ENCODE results near the gene ITCH.

The ITCH gene

DNA sequence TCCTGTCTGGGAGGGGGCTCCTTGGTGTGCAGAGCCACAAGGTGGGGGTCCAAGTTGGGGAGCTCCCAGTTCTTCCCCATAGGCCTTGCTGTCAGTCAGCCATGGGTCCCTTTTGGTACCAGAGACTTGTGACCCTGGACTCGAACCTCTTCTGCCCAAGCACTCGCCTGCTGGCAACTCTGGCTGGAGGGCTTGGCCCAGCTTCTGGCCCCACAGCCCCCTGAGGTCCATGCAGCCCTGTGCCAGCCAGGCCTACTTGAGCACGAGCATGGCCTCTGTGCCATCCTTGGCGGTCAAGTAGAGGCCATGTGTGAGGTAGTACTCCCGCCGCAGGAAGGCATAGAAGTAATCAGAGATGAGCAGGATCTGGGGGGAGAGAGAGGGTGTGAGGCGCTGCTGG, 197.5 kb downstream of the ITCH start:
- no peak for DNase-seq

Measured in activated T-cell treated with anti-CD3 and anti-CD28 coated beads, Interleukin-2, amount 50 U/mL, for 1 hour (primary cell).